Activated CD4-positive, alpha-beta T cell treated with anti-CD3 and anti-CD28 coated beads, Interleukin-2, amount 10 ng/mL, durations not matched to agents 24 days and 14 days (primary cell): ENCODE measurements around the gene KIF5C. TPM values are rescaled to one million over a fixed set of nuclear protein-coding genes. Genes with fewer than 3 reads are reported as not detected.

Source experiments
- DNase-seq: peaks from one replicate; pipeline ENCODE4 v3.0.0; 2022
- H3K27ac Mint-ChIP-seq: one replicate; pipeline ENCODE4 v1.8.0; 2022; ENCODE audit warnings: mild to moderate bottlenecking, mixed read lengths
- H3K27me3 Mint-ChIP-seq: one replicate; pipeline ENCODE4 v1.8.0; 2022; ENCODE audit warnings: mixed read lengths
- H3K36me3 Mint-ChIP-seq: one replicate; pipeline ENCODE4 v1.8.0; 2022; ENCODE audit warnings: low read depth, mild to moderate bottlenecking, mixed read lengths
- H3K4me1 Mint-ChIP-seq: one replicate; pipeline ENCODE4 v1.8.0; 2021; ENCODE audit warnings: mixed read lengths
- H3K4me3 Mint-ChIP-seq: one replicate; pipeline ENCODE4 v1.8.0; 2022; ENCODE audit warnings: mild to moderate bottlenecking, moderate library complexity, mixed read lengths
- H3K9me3 Mint-ChIP-seq: one replicate; pipeline ENCODE4 v1.8.0; 2021; ENCODE audit warnings: mixed read lengths
- intact Hi-C: fragments of 100-400 bp; cut with micrococcal nuclease; formaldehyde crosslinking; loops from one replicate; pipeline ENCODE4 v1.15.1; 2023
- total RNA-seq: library from RNA; stranded (reverse); gene quantifications from 2 replicates; pipeline ENCODE4 v1.2.3, GENCODE V29; 2022

The KIF5C gene
- total RNA-seq, 1 donor from 2014 or later: 20.0 TPM

- no peak for DNase-seq
- peaks cover 6% of the 10 kb centered on the region for H3K36me3 Mint-ChIP-seq
- intact Hi-C loops: no loop called here
- H3K4me3 Mint-ChIP-seq: no peak overlapping the region
- no peaks in the 10 kb centered on the region for H3K9me3 Mint-ChIP-seq
- no peaks in the 10 kb centered on the region for H3K4me1 Mint-ChIP-seq
- no peak overlapping the region for H3K27ac Mint-ChIP-seq
- no peaks in the 10 kb centered on the region for H3K27me3 Mint-ChIP-seq
These were observed 68.1 kb downstream of the KIF5C start for GRCh38 chr2:148943097-148943496.

GRCh38 chr2:148944536-148944935, 69.5 kb downstream of the KIF5C start:
- Mint-ChIP-seq H3K36me3 (peaks cover 9% of the 10 kb centered on the region), H3K9me3 (no peaks in the 10 kb centered on the region), H3K27ac (no peak overlapping the region), H3K4me1 (no peaks in the 10 kb centered on the region), H3K4me3 (no peak overlapping the region), H3K27me3 (no peaks in the 10 kb centered on the region)
- intact Hi-C loops: no loop called here
- no peak for DNase-seq

- intact Hi-C loops: no loop called here
- Mint-ChIP-seq H3K4me3 (no peak overlapping the region), H3K9me3 (no peaks in the 10 kb centered on the region), H3K27ac (no peak overlapping the region), H3K36me3 (peaks cover 16% of the 10 kb centered on the region), H3K4me1 (no peaks in the 10 kb centered on the region), H3K27me3 (no peaks in the 10 kb centered on the region)
- DNase-seq: no peak
These were observed 72.3 kb downstream of the KIF5C start for GRCh38 chr2:148947299-148947698.

GRCh38 chr2:148948868-148949267, 73.8 kb downstream of the KIF5C start:
- Mint-ChIP-seq H3K4me3 (no peak overlapping the region), H3K4me1 (no peaks in the 10 kb centered on the region), H3K27ac (no peak overlapping the region), H3K36me3 (peaks cover 13% of the 10 kb centered on the region), H3K27me3 (no peaks in the 10 kb centered on the region), H3K9me3 (no peaks in the 10 kb centered on the region)
- no peak for DNase-seq
- intact Hi-C loops: no loop called here

- H3K36me3 Mint-ChIP-seq: peaks cover 13% of the 10 kb centered on the region
These were observed 74.3 kb downstream of the KIF5C start for GRCh38 chr2:148949348-148949747.

GRCh38 chr2:148952621-148953020, 77.6 kb downstream of the KIF5C start:
- Mint-ChIP-seq H3K4me3 (no peak overlapping the region), H3K27ac (no peak overlapping the region), H3K36me3 (peaks cover 16% of the 10 kb centered on the region), H3K9me3 (no peaks in the 10 kb centered on the region), H3K27me3 (no peaks in the 10 kb centered on the region), H3K4me1 (no peaks in the 10 kb centered on the region)
- intact Hi-C loops: no loop called here
- DNase-seq: no peak

More at GRCh38 chr2:148949348-148949747, 74.3 kb downstream of the KIF5C start:
- no peaks in the 10 kb centered on the region for H3K27me3 Mint-ChIP-seq
- no peaks in the 10 kb centered on the region for H3K9me3 Mint-ChIP-seq
- no peak overlapping the region for H3K27ac Mint-ChIP-seq
- DNase-seq: no peak
- no peaks in the 10 kb centered on the region for H3K4me1 Mint-ChIP-seq
- no peak overlapping the region for H3K4me3 Mint-ChIP-seq
- intact Hi-C loops: no loop called here

- no peaks in the 10 kb centered on the region for H3K4me1 Mint-ChIP-seq
- DNase-seq: no peak
- intact Hi-C loops: no loop called here
- H3K27me3 Mint-ChIP-seq: no peaks in the 10 kb centered on the region
- H3K36me3 Mint-ChIP-seq: peaks cover 14% of the 10 kb centered on the region
- H3K4me3 Mint-ChIP-seq: no peak overlapping the region
- H3K27ac Mint-ChIP-seq: no peak overlapping the region
- no peaks in the 10 kb centered on the region for H3K9me3 Mint-ChIP-seq
These were observed 78.4 kb downstream of the KIF5C start for GRCh38 chr2:148953426-148953825.

GRCh38 chr2:148954536-148954935, 79.5 kb downstream of the KIF5C start:
- intact Hi-C loops: no loop called here
- H3K4me3 Mint-ChIP-seq: no peak overlapping the region
- no peak for DNase-seq
- no peak overlapping the region for H3K27ac Mint-ChIP-seq
- peaks cover 16% of the 10 kb centered on the region for H3K36me3 Mint-ChIP-seq
- H3K9me3 Mint-ChIP-seq: no peaks in the 10 kb centered on the region
- no peaks in the 10 kb centered on the region for H3K4me1 Mint-ChIP-seq
- no peaks in the 10 kb centered on the region for H3K27me3 Mint-ChIP-seq

GRCh38 chr2:148955798-148956197, 80.8 kb downstream of the KIF5C start:
- Mint-ChIP-seq H3K4me1 (no peaks in the 10 kb centered on the region), H3K27ac (no peak overlapping the region), H3K4me3 (no peak overlapping the region), H3K9me3 (no peaks in the 10 kb centered on the region), H3K27me3 (no peaks in the 10 kb centered on the region), H3K36me3 (peaks cover 13% of the 10 kb centered on the region)
- intact Hi-C loops: no loop called here
- no peak for DNase-seq

GRCh38 chr2:148957023-148957422, 82.0 kb downstream of the KIF5C start:
- intact Hi-C loops: no loop called here
- H3K4me1 Mint-ChIP-seq: no peaks in the 10 kb centered on the region
- no peaks in the 10 kb centered on the region for H3K27me3 Mint-ChIP-seq

GRCh38 chr2:148959745-148960144, 84.7 kb downstream of the KIF5C start:
- DNase-seq: no peak
- Mint-ChIP-seq H3K4me3 (no peak overlapping the region), H3K27ac (no peak overlapping the region), H3K9me3 (no peaks in the 10 kb centered on the region), H3K4me1 (no peaks in the 10 kb centered on the region), H3K36me3 (peaks cover 13% of the 10 kb centered on the region), H3K27me3 (no peaks in the 10 kb centered on the region)
- intact Hi-C loops: no loop called here

More at GRCh38 chr2:148957023-148957422, 82.0 kb downstream of the KIF5C start:
- Mint-ChIP-seq H3K36me3 (peaks cover 13% of the 10 kb centered on the region), H3K4me3 (no peak overlapping the region), H3K27ac (no peak overlapping the region), H3K9me3 (no peaks in the 10 kb centered on the region)
- DNase-seq: no peak

- Mint-ChIP-seq H3K36me3 (peaks cover 13% of the 10 kb centered on the region), H3K4me1 (no peaks in the 10 kb centered on the region), H3K9me3 (no peaks in the 10 kb centered on the region), H3K27ac (no peak overlapping the region), H3K4me3 (no peak overlapping the region), H3K27me3 (no peaks in the 10 kb centered on the region)
- DNase-seq: no peak
- intact Hi-C loops: no loop called here
These were observed 85.5 kb downstream of the KIF5C start for GRCh38 chr2:148960483-148960882.

GRCh38 chr2:148963461-148963860, 88.4 kb downstream of the KIF5C start:
- DNase-seq: no peak
- Mint-ChIP-seq H3K36me3 (peaks cover 8% of the 10 kb centered on the region), H3K4me3 (no peak overlapping the region), H3K27ac (no peak overlapping the region), H3K9me3 (no peaks in the 10 kb centered on the region), H3K4me1 (no peaks in the 10 kb centered on the region), H3K27me3 (no peaks in the 10 kb centered on the region)
- intact Hi-C loops: no loop called here

- no peaks in the 10 kb centered on the region for H3K27me3 Mint-ChIP-seq
- intact Hi-C loops: no loop called here
- H3K27ac Mint-ChIP-seq: no peak overlapping the region
- H3K9me3 Mint-ChIP-seq: no peaks in the 10 kb centered on the region
- DNase-seq: no peak
- H3K4me3 Mint-ChIP-seq: no peak overlapping the region
- peaks cover under 1% of the 10 kb centered on the region for H3K4me1 Mint-ChIP-seq
- H3K36me3 Mint-ChIP-seq: peaks cover 4% of the 10 kb centered on the region
These were observed 90.8 kb downstream of the KIF5C start for GRCh38 chr2:148965623-148966437.

GRCh38 chr2:148966438-148966758, 91.4 kb downstream of the KIF5C start:
- Mint-ChIP-seq H3K36me3 (peaks cover 2% of the 10 kb centered on the region), H3K27ac (no peak overlapping the region), H3K4me3 (no peak overlapping the region), H3K27me3 (no peaks in the 10 kb centered on the region), H3K4me1 (peaks cover 3% of the 10 kb centered on the region), H3K9me3 (no peaks in the 10 kb centered on the region)
- intact Hi-C loops: no loop called here
- DNase-seq: no peak
